K562 (cell line): ENCODE data around the gene TAF10. TPM values are rescaled to one million over a fixed set of nuclear protein-coding genes. Genes with fewer than 3 reads are reported as not detected.

Source experiments
- ATAC-seq: fragments of 200-7000 bp; cut with Tn5 transposase; 3 replicates; pipeline ENCODE4 v1.9.1; 2020; ENCODE audit warnings: moderate library complexity
- BruUV-seq: library from RNA; stranded (reverse); fragments of 400-500 nt; replicated peaks from 2 replicates; lab custom pipeline; 2021; lab: Mats Ljungman, UMichigan
- CTCF ChIA-PET: fragments of 300-600 bp; formaldehyde crosslinking; extraction: SDS; loops from one replicate; lab custom pipeline; 2021; ENCODE audit warnings: low intra/inter-chr PET ratio; lab: Yijun Ruan, JAX
- POLR2A ChIA-PET: fragments of 300-600, 350-650 bp; sonication (Branson Sonifier 250); formaldehyde crosslinking; extraction: SDS; loops from one replicate; lab custom pipeline; 2021; ENCODE audit warnings: antibody characterized with exemption, inconsistent platforms; lab: Yijun Ruan, JAX
- DNase-seq, 4 experiments: peaks; one replicate each; pipeline versions ENCODE4 v3.0.0 to v3.0.0-alpha.2; 2011 to 2018; ENCODE audit warnings: low spot score in 3 of 4, mixed read lengths in 3 of 4; ENCODE audit errors: extremely low read depth in 1 of 4
- FAIRE-seq: peaks from 2 replicates; lab custom pipeline; 2011; peaks lifted over from hg19 to GRCh38; lab: Jason Lieb, UNC
- H2AFZ ChIP-seq: 2 replicates; pipeline ENCODE4 v1.6.0; 2011; ENCODE audit warnings: low read depth, low read length, control low read depth, inconsistent platforms
- H3K27ac ChIP-seq: fragments of 200-600 bp; 3 replicates; pipeline ENCODE4 v1.8.0; 2011; ENCODE audit warnings: low read depth, mild to moderate bottlenecking, control low read depth, inconsistent platforms, low read length, moderate library complexity, mixed read lengths; ENCODE audit errors: extremely low read depth
- H3K27me3 ChIP-seq, 2 experiments: fragments of 300-600 bp in 1 of 2; 2 replicates in 1 of 2; 3 replicates in 1 of 2; pipeline versions ENCODE4 v1.6.0 to v1.8.0; 2011; ENCODE audit warnings: inconsistent platforms in 2 of 2, low read length in 2 of 2, mild to moderate bottlenecking in 1 of 2, mixed read lengths in 1 of 2, moderate library complexity in 1 of 2; ENCODE audit not compliant: control insufficient read depth in 2 of 2, insufficient read depth in 2 of 2
- H3K36me3 ChIP-seq: fragments of 300-600 bp; 3 replicates; pipeline ENCODE4 v1.8.0; 2011; ENCODE audit warnings: mild to moderate bottlenecking, low read length, inconsistent platforms; ENCODE audit not compliant: control insufficient read depth, insufficient read depth
- H3K4me1 ChIP-seq, 2 experiments: fragments of 200-600 bp in 1 of 2; replicated peaks in 1 of 2; 2 replicates in 1 of 2; 3 replicates in 1 of 2; pipeline versions ENCODE4 v1.5.1 to v1.8.0; 2011; ENCODE audit warnings: inconsistent platforms in 2 of 2, low read length in 2 of 2, mild to moderate bottlenecking in 1 of 2, mixed read lengths in 1 of 2, moderate library complexity in 1 of 2; ENCODE audit not compliant: control insufficient read depth in 2 of 2, insufficient read depth in 2 of 2
- H3K4me2 ChIP-seq: 2 replicates; pipeline ENCODE4 v1.6.1; 2011; ENCODE audit warnings: low read length, control low read depth, inconsistent platforms, mixed read lengths; ENCODE audit not compliant: insufficient read depth
- H3K4me3 ChIP-seq: fragments of 200-600 bp; sonication (generic), shearing (Covaris generic); 2 replicates; pipeline ENCODE4 v1.5.1; 2016; ENCODE audit warnings: control low read depth, inconsistent platforms
- H3K79me2 ChIP-seq: fragments of 200-600 bp; 3 replicates; pipeline ENCODE4 v1.8.0; 2011; ENCODE audit warnings: low read length, inconsistent platforms; ENCODE audit not compliant: control insufficient read depth, insufficient read depth
- H3K9ac ChIP-seq, 2 experiments: 2 replicates each; pipeline versions ENCODE4 v1.6.0 to v1.6.1; 2011; ENCODE audit warnings: low read depth in 2 of 2, low read length in 2 of 2, control low read depth in 1 of 2, inconsistent platforms in 1 of 2, mild to moderate bottlenecking in 1 of 2, mixed read lengths in 1 of 2; ENCODE audit not compliant: insufficient read depth in 1 of 2
- H3K9me1 ChIP-seq: one replicate; pipeline ENCODE4 v1.6.0; 2011; ENCODE audit warnings: inconsistent platforms, mild to moderate bottlenecking, low read length, moderate library complexity; ENCODE audit not compliant: control insufficient read depth, insufficient read depth
- H3K9me3 ChIP-seq: replicated peaks from 2 replicates; pipeline ENCODE4 v1.5.1; 2011; ENCODE audit warnings: low read depth, low read length, inconsistent platforms; ENCODE audit not compliant: control insufficient read depth, insufficient read depth
- H4K20me1 ChIP-seq: replicated peaks from 2 replicates; pipeline ENCODE4 v1.6.1; 2011; ENCODE audit warnings: low read length, inconsistent platforms, mixed read lengths; ENCODE audit not compliant: control insufficient read depth, insufficient read depth
- CC2D1A ChIP-seq: fragments of 450-650 bp; IDR thresholded peaks from 2 replicates; pipeline ENCODE4 v1.6.1; 2017; ENCODE audit warnings: mild to moderate bottlenecking
- EP300 ChIP-seq: IDR thresholded peaks from 2 replicates; pipeline ENCODE4 v1.6.1; 2012; ENCODE audit warnings: low read length, improper control_type of control experiment
- HDAC2 ChIP-seq: fragments of 450-650 bp; IDR thresholded peaks from 2 replicates; pipeline ENCODE4 v1.6.1; 2016; ENCODE audit warnings: mild to moderate bottlenecking
- MAFK ChIP-seq: IDR thresholded peaks from 2 replicates; pipeline ENCODE4 v1.6.1; 2011; ENCODE audit warnings: low read length, improper control_type of control experiment
- MED1 ChIP-seq: sonication (generic); formaldehyde crosslinking; IDR thresholded peaks from 2 replicates; pipeline ENCODE4 v1.8.1; 2023; ENCODE audit warnings: missing genetic modification reagents, borderline replicate concordance
- RERE ChIP-seq: sonication (generic); formaldehyde crosslinking; IDR thresholded peaks from 2 replicates; pipeline ENCODE4 v1.8.0; 2023; ENCODE audit warnings: missing genetic modification reagents, mild to moderate bottlenecking, borderline replicate concordance
- ZNF518B ChIP-seq: fragments of 250-450 bp; sonication (Bioruptor Pico); IDR thresholded peaks from 2 replicates; pipeline ENCODE4 v1.5.0; 2021; ENCODE audit warnings: mild to moderate bottlenecking, moderate library complexity
- WGBS: fragments of 100-300 bp; shearing (Covaris generic); methylation state at CpG from one replicate; pipeline ENCODE4 v1.1.6; 2016; ENCODE audit warnings: low coverage, mixed read lengths; ENCODE audit not compliant: insufficient coverage; ENCODE audit errors: missing lambda C conversion rate; 5-methylcytosine and 5-hydroxymethylcytosine counted together
- in situ Hi-C: fragments of 300-500 bp; cut with MboI; formaldehyde crosslinking; loops from 4 replicates; pipeline ENCODE4 v1.15.0; 2018; ENCODE audit warnings: inconsistent platforms, mixed read lengths
- intact Hi-C: fragments of 100-400 bp; cut with micrococcal nuclease; formaldehyde crosslinking; loops from 2 replicates; pipeline ENCODE4 v1.14.2; 2022
- polyA plus RNA-seq, 8 experiments: library from polyadenylated mRNA; depleted of rRNA in 4 of 8; stranded (reverse) in 5 of 8; unstranded in 3 of 8; fragments of >200 nt; fragmentation: Nextera tagmentation in 2 of 8; fragmentation: Illumina TruSeq in 1 of 8; extraction: Ambion mirVana in 2 of 8; extraction: Trizol in 1 of 8; gene quantifications; 2 replicates each; pipeline versions ENCODE4 v1.2.1 to v1.2.3, GENCODE V29; 2011 to 2014; ENCODE audit warnings: inconsistent platforms in 1 of 8, missing spikeins in 1 of 8
- total RNA-seq, 7 experiments: library from RNA; depleted of rRNA in 6 of 7; stranded (reverse); fragments of >200 nt in 6 of 7; fragmentation: Illumina TruSeq in 2 of 7; extraction: Trizol in 2 of 7; gene quantifications; 2 replicates each; pipeline versions ENCODE4 v1.2.1 to v1.2.3, GENCODE V29; 2011 to 2021; ENCODE audit warnings: low replicate concordance in 1 of 7
- TF ChIP-seq, protein P1 (sequence below): fragments of 250-450 bp; sonication (Bioruptor Pico); IDR thresholded peaks from 2 replicates; pipeline ENCODE4 v1.5.0; 2020; ENCODE audit warnings: mild to moderate bottlenecking, borderline replicate concordance

Gene TAF10
- total and polyA plus RNA-seq, 9 of the 15 experiments (the other 6 are each of a cell fraction or from before 2014, with no cell fraction given): 19.5 to 197 (median 121) TPM

DNA sequence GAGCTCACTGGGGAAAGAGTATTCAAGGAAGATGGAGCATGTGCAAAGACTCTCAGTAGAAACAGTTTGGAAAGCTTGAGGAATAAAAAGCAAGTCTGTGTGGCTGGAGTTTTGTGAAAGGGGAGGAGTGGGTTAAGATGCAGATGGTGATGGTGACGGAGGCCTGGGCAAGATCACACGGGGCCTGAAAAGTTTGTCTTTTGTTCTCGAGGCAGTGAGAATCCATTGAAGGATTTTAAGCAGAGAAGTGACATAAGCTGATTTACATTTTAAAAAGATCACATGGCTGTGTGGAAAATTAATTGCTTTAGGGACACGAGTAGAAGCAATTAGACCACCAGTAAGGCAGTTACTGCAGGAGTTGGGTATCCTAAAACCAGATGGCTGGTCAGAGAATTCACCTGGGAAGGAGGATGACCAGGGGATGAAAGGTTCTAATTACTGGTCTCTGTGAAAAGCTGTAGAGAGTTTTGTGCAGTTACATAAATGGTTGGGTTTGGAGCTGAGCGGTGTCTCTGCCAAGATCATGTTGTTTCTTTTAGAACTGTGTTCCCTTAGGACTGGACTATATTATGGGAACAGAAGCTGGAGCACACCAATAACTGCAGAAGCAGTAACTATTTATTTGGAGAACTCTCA lies 15.7 kb downstream of the TAF10 start:
- Histone ChIP-seq H3K9ac (no peak overlapping the region), H3K27ac (no peak overlapping the region), H4K20me1 (no peaks in the 10 kb centered on the region), H2AFZ (no peak overlapping the region), H3K4me1 (peaks cover 7 to 10% of the 10 kb centered on the region in 2 experiments; a peak in 4 of 5 replicates), H3K27me3 (no peaks in the 10 kb centered on the region), H3K79me2 (peaks cover 30% of the 10 kb centered on the region), H3K4me3 (no peak overlapping the region), H3K9me1 (peaks cover 4% of the 10 kb centered on the region), H3K4me2 (no peak overlapping the region), H3K9me3 (no peaks in the 10 kb centered on the region), H3K36me3 (peaks cover 77% of the 10 kb centered on the region)
- no TSS peak for BruUV-seq
- no peak for FAIRE-seq
- DNase-seq: no peak
- WGBS: 87% methylated on average over 5 of the region's 5 CpGs
- CTCF ChIA-PET: no interaction called here
- ATAC-seq: no peak
- in situ Hi-C loops: no loop called here
- intact Hi-C loops: no loop called here
- POLR2A ChIA-PET: interaction anchor here (0.6 to 3.5 kb wide), 6 partner anchors 8 to 54 kb away, joined by 3 to 17 read pairs (median 6); partner anchors contain the start of gene TPP1
- TF ChIP-seq RERE (CRISPR knock-in tag): no peak
- TF ChIP-seq ZNF518B (CRISPR knock-in tag): no peak
- no peak for TF ChIP-seq MAFK
- TF ChIP-seq HDAC2: no peak
- TF ChIP-seq CC2D1A: no peak
- TF ChIP-seq, protein P1, sequence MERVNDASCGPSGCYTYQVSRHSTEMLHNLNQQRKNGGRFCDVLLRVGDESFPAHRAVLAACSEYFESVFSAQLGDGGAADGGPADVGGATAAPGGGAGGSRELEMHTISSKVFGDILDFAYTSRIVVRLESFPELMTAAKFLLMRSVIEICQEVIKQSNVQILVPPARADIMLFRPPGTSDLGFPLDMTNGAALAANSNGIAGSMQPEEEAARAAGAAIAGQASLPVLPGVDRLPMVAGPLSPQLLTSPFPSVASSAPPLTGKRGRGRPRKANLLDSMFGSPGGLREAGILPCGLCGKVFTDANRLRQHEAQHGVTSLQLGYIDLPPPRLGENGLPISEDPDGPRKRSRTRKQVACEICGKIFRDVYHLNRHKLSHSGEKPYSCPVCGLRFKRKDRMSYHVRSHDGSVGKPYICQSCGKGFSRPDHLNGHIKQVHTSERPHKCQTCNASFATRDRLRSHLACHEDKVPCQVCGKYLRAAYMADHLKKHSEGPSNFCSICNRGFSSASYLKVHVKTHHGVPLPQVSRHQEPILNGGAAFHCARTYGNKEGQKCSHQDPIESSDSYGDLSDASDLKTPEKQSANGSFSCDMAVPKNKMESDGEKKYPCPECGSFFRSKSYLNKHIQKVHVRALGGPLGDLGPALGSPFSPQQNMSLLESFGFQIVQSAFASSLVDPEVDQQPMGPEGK (CRISPR knock-in tag): no peak
- no peak for TF ChIP-seq MED1 (CRISPR knock-in tag)
- TF ChIP-seq EP300: no peak
